PC-9 (cell line): ENCODE measurements around the gene UTS2R.

ENCODE experiments used
- CTCF ChIP-seq: fragments of 200-600 bp; sonication (generic); conservative IDR thresholded peaks from 2 replicates; pipeline ENCODE4 v1.6.1; 2017; ENCODE audit warnings: mixed run types, antibody characterized with exemption, mild to moderate bottlenecking, moderate library complexity
- EZH2 ChIP-seq: fragments of 200-600 bp; sonication (generic); IDR thresholded peaks from 2 replicates; pipeline ENCODE4 v1.8.0; 2017; ENCODE audit warnings: antibody characterized with exemption, low read depth

GRCh38 chr17:82399041-82399441 is 27.5 kb downstream of the UTS2R start:
- TF ChIP-seq CTCF (no peak), EZH2 (no peak)
